NCI-H2107 treated with DMSO at 0.1 percent for 48 hours (cell line): Measurements from ENCODE around the gene MT2A.
"Not testable (repeated sequence)": the region's sequence is repeated elsewhere in the genome, so short reads cannot be mapped to it uniquely, and the experiment has no call there.

Experiments used
- DNase-seq: peaks from one replicate; lab custom pipeline; 2025; ENCODE audit not compliant: unreplicated experiment; lab: John Stamatoyannopoulos, UW

Gene MT2A

GRCh38 chr16:56608043-56608875 lies at the start of gene MT2A:
Gene MT2A (plus strand): TSS chr16:56608584. CDS start chr16:56608656, 72 bp downstream.
- DNase-seq: peak; percentile 93

DNA sequence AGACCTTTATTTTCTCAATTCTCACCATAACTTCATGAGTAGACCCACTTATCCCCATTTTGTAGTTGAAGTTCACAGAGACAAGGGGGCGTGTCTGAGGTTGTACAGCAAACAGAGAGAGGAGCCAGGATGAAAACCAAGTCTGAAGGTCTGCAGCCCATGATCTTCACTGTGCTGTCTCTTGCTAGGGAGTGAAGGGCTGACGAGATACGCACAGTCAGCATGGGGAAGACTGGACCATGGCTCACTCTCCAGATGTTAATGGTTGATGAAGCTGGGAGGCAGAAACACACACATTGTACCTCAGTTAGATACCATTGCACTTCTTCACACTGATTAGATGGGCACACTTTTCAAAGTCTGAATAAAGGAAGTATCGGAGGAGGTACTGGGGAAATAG lies 49.3 kb upstream of the MT2A start:
- DNase-seq: no peak

DNA sequence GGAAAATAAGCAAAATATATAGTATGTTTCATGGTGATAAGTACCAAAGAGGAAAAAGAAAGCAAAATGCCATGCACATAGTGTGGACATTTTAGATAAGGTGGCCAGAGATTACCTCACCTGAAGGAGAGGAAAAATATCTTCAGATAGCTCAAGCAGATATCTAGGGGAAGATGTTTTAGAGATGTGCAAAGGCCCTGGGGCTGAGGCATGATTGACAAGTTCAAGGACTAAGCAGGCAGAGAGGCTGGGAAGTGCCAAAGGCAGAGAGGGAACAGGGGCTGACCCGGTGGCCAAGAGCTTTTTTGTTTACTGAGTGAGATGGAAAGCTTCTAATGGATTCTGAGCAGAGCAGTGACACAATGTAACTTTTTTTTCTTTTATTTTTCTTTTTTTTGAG lies 47.9 kb upstream of the MT2A start:
- no peak for DNase-seq

GRCh38 chr16:56561126-56561525 lies 47.3 kb upstream of the MT2A start:
- no peak for DNase-seq

- DNase-seq: no peak
Measured at GRCh38 chr16:56564793-56565477, 43.4 kb upstream of the MT2A start, which contains the start of gene MT4. Gene MT4 (plus strand): TSS chr16:56565073. CDS start chr16:56565129, 56 bp downstream.

DNA sequence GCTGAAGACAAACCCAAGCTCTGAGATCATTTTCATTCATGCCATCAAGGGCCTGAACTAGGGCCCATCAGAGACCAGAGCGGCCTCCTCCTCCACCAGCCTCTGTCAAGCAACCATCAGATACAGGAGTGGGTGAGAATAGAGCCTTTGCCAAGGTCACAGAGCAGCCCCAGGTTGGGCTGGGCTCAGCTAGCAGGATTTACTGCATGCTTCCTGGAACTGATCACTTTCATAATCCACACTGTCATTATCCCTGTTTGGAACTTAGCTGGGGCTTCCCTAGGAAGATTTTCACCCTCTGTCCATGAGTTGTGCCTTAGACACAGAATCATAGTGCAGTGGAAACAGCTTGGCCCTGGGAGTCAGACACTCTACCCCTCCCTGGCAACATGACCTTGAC lies 38.4 kb upstream of the MT2A start:
- no peak for DNase-seq

DNA sequence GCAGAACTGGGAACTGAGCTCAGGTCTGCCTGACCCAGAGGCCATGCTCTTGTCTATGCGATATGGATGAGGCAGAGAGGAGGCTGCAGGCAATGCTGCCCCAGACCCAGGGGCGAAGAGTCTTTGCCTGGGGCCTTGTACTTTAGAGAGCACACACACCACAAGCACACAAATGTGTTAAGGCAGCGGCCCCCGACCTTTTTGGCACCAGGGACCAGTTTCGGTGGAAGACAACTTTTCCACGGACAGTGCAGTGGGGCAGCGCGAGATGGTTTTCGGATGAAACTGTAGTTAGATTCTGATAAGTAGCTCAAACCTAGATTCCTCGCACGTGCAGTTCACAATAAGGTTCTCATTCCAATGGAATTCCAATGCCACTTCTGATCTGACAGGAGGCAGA lies 36.9 kb upstream of the MT2A start:
- DNase-seq: no peak

DNA sequence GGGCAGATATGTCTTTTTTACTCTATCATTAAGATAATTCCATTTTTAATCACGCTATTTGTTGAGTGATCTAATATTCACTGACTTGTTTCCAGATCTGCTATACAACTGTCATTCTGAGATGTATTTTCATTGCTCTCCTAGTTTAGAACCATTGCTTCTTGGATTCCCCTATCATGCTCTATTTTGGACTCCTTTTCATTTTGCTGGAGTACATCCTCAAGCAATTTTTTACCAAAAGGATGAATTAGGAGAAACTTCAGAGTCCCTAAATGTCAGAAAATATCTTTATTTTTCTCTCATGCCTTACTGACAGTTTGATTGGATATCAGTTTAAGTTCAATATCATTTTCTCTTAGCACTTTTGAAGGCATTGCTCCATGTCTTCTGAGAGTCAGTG lies 33.8 kb upstream of the MT2A start:
- no peak for DNase-seq

- no peak for DNase-seq
Measured at GRCh38 chr16:56576585-56577299, 31.6 kb upstream of the MT2A start.

DNA sequence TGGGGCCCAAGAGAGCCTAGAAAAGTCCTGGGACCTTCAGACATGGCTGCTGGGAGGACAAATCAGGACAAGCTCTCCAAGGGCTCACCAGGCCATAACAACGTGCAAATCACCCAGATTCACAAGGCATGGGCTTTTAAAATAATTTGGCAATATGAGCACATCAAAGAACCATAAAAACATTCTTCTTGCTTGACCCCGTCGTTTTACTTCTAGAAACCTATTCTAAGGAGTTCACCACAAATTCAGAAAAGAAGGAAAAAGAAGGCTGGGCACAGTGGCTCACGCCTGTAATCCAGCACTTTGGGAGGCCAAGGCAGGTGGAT lies 31.1 kb upstream of the MT2A start:
- no peak for DNase-seq

DNA sequence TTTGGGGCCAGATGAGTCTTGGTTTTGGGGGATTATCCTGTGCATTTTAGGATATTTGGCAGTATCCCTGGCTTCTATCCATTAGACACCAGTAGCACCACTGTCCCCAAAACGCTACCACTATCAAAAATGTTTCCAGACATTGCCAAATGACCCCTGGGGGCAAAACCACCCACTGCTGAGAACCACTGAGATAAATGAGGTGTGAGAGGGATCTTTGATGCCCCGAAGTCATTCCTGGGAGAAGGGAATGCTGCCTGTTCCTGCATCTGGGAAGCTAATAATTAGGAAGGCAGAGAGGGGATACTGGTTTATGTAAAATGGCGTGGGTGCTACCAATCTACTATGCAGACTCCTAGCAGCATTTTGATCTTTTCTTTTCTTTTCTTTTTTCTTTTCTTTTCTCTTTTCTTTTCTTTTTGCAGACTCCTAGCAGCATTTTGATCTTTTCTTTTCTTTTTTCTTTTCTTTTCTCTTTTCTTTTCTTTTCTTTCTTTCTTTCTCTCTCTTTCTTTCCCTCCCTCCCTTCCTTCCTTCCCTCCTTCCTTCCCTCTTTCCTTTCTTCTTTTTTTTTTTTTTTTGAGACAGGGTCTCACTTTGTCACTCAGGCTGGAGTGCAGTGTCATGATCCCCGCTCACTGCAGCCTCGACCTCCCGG lies 27.9 kb upstream of the MT2A start:
- no peak for DNase-seq

GRCh38 chr16:56582911-56583310 lies 25.5 kb upstream of the MT2A start:
- not testable (repeated sequence) for DNase-seq

GRCh38 chr16:56583351-56584168 lies 24.8 kb upstream of the MT2A start:
- no peak for DNase-seq

DNA sequence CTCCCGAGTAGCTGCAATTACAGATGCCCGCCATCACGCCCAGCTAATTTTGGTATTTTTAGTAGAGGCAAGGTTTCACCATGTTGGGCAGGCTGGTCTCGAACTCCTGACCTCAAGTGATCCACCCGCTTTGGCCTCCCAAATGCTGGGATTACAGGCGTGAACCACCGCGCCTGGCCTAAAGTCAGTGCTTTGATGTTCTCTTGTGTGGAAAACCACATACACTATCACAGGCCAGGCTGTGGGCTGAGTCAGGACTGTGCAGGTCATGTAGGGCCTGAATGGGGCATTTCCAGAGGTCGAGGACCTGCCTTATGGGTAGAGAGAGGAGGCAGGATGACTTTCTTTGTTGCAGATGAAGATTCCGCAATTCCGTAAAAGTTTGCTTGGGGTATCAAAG lies 24.1 kb upstream of the MT2A start:
- DNase-seq: no peak

- no peak for DNase-seq
Measured at GRCh38 chr16:56588781-56589140, 19.6 kb upstream of the MT2A start.

DNA sequence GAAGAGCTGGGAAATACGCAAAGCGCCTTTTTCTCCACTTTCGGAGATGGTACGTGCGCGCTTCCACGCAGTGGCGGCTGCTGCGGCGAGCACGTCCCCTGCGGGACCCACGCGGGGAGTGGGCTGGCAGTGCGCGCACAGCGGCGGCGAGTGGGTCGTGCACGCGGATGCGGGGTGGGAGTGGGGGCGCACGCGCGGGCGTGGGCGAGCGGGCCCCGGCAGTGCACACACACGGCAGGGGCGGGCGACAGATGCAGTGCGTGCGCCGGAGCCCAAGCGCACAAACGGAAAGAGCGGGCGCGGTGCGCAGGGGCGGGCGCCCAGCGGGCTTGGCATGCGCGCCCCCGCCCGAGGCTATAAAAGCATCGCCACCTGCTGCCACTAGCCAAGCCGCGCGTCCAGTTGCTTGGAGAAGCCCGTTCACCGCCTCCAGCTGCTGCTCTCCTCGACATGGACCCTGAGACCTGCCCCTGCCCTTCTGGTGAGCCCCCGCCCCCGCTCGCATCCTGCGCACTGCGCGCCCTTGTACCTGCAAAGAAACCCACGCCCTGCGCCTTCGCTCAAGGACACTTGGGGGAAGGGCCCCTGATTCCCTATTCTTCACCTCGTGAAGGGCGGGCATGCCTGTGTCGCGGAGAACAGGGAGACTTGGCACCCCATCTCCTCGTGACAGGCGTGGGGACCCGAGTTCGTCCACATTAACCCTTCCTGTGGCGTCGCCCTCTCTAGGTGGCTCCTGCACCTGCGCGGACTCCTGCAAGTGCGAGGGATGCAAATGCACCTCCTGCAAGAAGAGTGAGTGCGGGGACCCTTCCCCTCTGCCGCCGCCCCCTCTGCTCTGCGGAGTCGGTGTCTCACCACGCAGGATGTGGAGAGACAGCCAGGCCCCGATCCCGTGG lies 19.0 kb upstream of the MT2A start, which contains the start of gene MT3:
MT3 (plus strand) TSS at position 388 of the 899 bp plus-strand sequence; CDS start at position 451, 63 bp downstream.
- DNase-seq: peak; percentile 14

DNA sequence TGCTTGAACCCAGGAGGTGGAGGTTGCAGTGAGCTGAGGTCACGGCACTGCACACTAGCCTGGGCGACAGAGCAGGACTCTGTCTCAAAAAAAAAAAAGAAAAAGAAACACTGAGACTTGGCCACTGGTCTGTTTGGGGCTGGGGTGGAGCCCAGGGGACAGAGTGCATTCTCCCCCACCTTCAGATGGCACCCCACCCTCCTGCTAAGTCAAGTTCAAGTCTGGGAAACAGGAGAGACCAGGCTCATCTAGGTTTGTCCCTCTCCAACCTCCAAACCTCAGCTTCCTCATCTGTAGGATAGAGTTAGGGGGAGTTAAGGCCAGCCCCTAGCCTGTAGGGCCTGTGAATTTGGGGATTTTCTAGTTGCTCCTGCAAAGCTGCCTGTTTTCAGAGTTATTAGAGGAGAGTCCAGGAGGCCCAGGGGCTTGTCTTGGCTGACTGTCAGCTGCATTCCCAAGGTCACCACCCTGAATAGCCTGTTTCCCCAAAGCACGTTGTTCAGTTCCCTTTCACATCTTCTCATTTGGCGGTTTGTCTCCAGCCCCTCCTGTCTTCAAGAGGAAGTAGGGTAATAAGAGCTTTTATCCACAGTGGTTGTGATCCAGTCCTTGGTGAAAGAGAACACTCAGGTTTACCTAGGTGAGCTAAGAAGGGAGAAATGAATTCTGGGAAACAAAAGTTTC lies 16.9 kb upstream of the MT2A start:
- DNase-seq: no peak

DNA sequence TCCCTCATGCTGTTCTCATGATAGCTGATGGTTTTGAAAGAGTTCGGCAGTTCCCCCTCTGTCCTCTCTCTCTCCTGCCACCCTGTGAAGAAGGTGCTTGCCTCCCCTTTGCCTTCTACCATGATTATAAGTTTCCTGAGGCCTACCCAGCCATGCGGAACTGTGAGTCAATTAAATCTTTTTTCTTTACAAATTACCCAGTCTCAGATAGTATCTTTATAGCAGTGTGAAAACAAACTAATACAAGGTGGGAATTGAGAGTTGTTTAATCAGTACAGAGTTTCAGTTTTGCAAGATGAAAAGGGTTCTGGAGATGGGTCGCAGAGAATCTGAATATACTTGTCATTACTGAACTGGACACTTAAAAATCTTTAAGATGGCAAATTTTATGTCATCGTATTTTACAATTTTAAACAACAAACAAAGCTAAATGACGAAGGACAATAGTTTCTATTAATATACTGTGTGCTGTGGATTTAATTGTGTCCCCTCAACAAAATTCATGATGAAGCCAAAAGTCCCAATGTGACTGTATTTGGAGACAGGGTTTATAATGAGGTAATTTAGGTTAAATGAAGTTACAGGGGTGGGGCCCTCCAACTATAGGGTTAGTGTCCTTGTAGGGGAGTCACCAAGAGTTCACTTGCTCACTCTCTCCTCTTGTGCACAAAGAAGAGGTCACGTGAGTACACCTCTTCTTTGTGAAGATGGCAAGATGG lies 14.7 kb upstream of the MT2A start:
- no peak for DNase-seq
